Measurements from ENCODE around the gene DDX19B. TPM values are rescaled to one million over a fixed set of nuclear protein-coding genes. Genes with fewer than 3 reads are reported as not detected.
"Not testable (repeated sequence)": the region's sequence is repeated elsewhere in the genome, so short reads cannot be mapped to it uniquely, and the experiment has no call there.

Gene DDX19B
- total RNA-seq, 1 donor from 2014 or later = 37.1 TPM

- no peak for DNase-seq (ENCODE audit: low spot score)
- Mint-ChIP-seq H3K27me3 (ENCODE audit: unreplicated experiment) (peaks cover 14% of the 10 kb centered on the region), H3K36me3 (ENCODE audit: low read depth, unreplicated experiment) (peaks cover 31% of the 10 kb centered on the region), H3K4me1 (ENCODE audit: unreplicated experiment) (no peaks in the 10 kb centered on the region), H3K9me3 (ENCODE audit: unreplicated experiment) (no peaks in the 10 kb centered on the region), H3K27ac (ENCODE audit: unreplicated experiment) (no peak overlapping the region), H3K4me3 (ENCODE audit: unreplicated experiment) (no peak overlapping the region)
- TF ChIP-seq, protein P1, sequence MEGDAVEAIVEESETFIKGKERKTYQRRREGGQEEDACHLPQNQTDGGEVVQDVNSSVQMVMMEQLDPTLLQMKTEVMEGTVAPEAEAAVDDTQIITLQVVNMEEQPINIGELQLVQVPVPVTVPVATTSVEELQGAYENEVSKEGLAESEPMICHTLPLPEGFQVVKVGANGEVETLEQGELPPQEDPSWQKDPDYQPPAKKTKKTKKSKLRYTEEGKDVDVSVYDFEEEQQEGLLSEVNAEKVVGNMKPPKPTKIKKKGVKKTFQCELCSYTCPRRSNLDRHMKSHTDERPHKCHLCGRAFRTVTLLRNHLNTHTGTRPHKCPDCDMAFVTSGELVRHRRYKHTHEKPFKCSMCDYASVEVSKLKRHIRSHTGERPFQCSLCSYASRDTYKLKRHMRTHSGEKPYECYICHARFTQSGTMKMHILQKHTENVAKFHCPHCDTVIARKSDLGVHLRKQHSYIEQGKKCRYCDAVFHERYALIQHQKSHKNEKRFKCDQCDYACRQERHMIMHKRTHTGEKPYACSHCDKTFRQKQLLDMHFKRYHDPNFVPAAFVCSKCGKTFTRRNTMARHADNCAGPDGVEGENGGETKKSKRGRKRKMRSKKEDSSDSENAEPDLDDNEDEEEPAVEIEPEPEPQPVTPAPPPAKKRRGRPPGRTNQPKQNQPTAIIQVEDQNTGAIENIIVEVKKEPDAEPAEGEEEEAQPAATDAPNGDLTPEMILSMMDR (IDR thresholded peaks at IDR 0.05; ENCODE audit: unreplicated experiment) = no peak
These were observed 43.4 kb upstream of the DDX19B start for GRCh38 chr16:70255574-70255973.

DNA sequence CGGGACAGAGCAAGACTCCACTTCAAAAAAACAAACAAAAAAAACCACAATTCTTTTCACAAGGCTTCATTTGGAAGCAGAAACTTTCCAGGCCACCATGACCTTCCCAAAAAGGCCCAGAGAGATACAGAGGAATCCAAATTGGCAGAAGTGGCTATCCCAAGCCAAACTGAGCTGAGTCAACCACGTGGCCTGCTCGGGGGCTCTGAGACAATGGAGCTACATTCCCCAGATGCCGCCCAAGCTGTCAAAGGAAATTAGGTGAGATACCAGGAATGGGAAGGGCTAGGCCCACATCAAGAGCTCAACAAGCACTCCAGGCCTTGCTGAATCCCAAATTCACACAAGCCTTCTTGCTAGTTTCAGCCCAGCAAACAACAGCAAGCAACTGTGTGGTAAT, 41.6 kb upstream of the DDX19B start:
- Mint-ChIP-seq H3K27ac (ENCODE audit: unreplicated experiment) (peak overlapping the region; percentile 13), H3K36me3 (ENCODE audit: low read depth, unreplicated experiment) (peaks cover 34% of the 10 kb centered on the region)
- DNase-seq (ENCODE audit: low spot score) = no peak

GRCh38 chr16:70258065-70258464, 40.9 kb upstream of the DDX19B start:
- no peaks in the 10 kb centered on the region for H3K9me3 Mint-ChIP-seq (ENCODE audit: unreplicated experiment)
- TF ChIP-seq, protein P1 (IDR thresholded peaks at IDR 0.05; ENCODE audit: unreplicated experiment) = no peak
- H3K36me3 Mint-ChIP-seq (ENCODE audit: low read depth, unreplicated experiment) = peaks cover 37% of the 10 kb centered on the region
- no peak for DNase-seq (ENCODE audit: low spot score)
- no peak overlapping the region for H3K27ac Mint-ChIP-seq (ENCODE audit: unreplicated experiment)
- peaks cover 5% of the 10 kb centered on the region for H3K27me3 Mint-ChIP-seq (ENCODE audit: unreplicated experiment)
- no peaks in the 10 kb centered on the region for H3K4me1 Mint-ChIP-seq (ENCODE audit: unreplicated experiment)
- H3K4me3 Mint-ChIP-seq (ENCODE audit: unreplicated experiment) = peak overlapping the region; percentile 21

More for the DNA sequence above, 41.6 kb upstream of the DDX19B start:
- Mint-ChIP-seq H3K4me3 (ENCODE audit: unreplicated experiment) (no peak overlapping the region), H3K4me1 (ENCODE audit: unreplicated experiment) (no peaks in the 10 kb centered on the region), H3K9me3 (ENCODE audit: unreplicated experiment) (no peaks in the 10 kb centered on the region), H3K27me3 (ENCODE audit: unreplicated experiment) (peaks cover 5% of the 10 kb centered on the region)
- TF ChIP-seq, protein P1 (IDR thresholded peaks at IDR 0.05; ENCODE audit: unreplicated experiment) = no peak

- H3K9me3 Mint-ChIP-seq (ENCODE audit: unreplicated experiment) = no peaks in the 10 kb centered on the region
- H3K36me3 Mint-ChIP-seq (ENCODE audit: low read depth, unreplicated experiment) = peaks cover 35% of the 10 kb centered on the region
- peak overlapping the region; percentile 17 for H3K4me3 Mint-ChIP-seq (ENCODE audit: unreplicated experiment)
- peaks cover 3% of the 10 kb centered on the region for H3K27me3 Mint-ChIP-seq (ENCODE audit: unreplicated experiment)
- TF ChIP-seq, protein P1 (IDR thresholded peaks at IDR 0.05; ENCODE audit: unreplicated experiment) = no peak
- DNase-seq (ENCODE audit: low spot score) = no peak
- no peaks in the 10 kb centered on the region for H3K4me1 Mint-ChIP-seq (ENCODE audit: unreplicated experiment)
- no peak overlapping the region for H3K27ac Mint-ChIP-seq (ENCODE audit: unreplicated experiment)
These were observed 40.0 kb upstream of the DDX19B start for GRCh38 chr16:70258946-70259345.

GRCh38 chr16:70259903-70260302, 39.1 kb upstream of the DDX19B start:
- not testable (repeated sequence) for H3K27ac Mint-ChIP-seq (ENCODE audit: unreplicated experiment); DNase-seq (ENCODE audit: low spot score); H3K9me3 Mint-ChIP-seq (ENCODE audit: unreplicated experiment); H3K27me3 Mint-ChIP-seq (ENCODE audit: unreplicated experiment); H3K4me1 Mint-ChIP-seq (ENCODE audit: unreplicated experiment); H3K4me3 Mint-ChIP-seq (ENCODE audit: unreplicated experiment)
- peaks cover 34% of the 10 kb centered on the region for H3K36me3 Mint-ChIP-seq (ENCODE audit: low read depth, unreplicated experiment)

Data from endothelial cell (in vitro differentiated cells).